ENCODE data around the gene MTUS2.
"Not testable (repeated sequence)": the region's sequence is repeated elsewhere in the genome, so short reads cannot be mapped to it uniquely, and the experiment has no call there.

MTUS2 gene

DNA sequence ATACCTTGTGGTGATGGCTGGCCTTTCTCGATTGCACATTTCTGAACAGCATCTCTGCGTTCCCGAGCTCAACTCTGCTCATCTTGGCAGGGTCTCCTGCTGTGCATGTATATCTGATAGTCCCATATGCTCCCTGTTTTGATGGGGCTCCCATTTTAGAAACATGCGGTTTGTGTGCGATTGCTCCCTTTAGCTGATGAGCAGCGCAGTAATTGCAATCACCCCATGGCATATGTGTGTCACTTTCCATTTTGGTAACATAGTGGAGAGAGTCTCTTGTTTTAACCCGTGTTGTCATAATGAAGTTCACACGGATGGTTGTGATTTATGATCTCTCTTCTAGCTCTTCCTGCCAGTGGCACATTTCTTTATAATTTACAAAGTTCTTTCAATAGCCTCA lies 144.7 kb downstream of the MTUS2 start:
- no peak for DNase-seq

GRCh38 chr13:28967029-28967915 lies 147.1 kb downstream of the MTUS2 start:
- no peak for DNase-seq

- DNase-seq = no peak
These were observed 156.1 kb downstream of the MTUS2 start for GRCh38 chr13:28976195-28976594.

DNA sequence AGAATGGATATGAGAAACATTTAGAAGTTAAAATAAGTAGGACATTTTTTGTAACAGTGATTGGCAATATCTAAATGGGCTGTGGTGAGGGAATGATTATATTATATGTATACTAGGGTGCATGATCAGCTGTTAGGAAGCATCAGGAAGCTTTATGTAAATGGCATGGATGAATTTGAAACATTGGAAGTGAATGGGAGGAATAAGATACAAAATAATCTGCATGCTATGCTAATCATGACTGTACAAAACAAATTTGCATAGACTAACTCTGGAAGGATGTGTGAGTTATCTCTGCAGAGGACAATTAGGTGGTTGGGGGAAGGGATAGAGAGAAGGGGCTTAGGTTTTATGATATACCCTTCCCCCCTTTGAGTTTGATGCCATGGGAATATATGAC lies 156.5 kb downstream of the MTUS2 start:
- DNase-seq = no peak

- DNase-seq = no peak
These were observed 158.4 kb downstream of the MTUS2 start for GRCh38 chr13:28978574-28978973.

DNA sequence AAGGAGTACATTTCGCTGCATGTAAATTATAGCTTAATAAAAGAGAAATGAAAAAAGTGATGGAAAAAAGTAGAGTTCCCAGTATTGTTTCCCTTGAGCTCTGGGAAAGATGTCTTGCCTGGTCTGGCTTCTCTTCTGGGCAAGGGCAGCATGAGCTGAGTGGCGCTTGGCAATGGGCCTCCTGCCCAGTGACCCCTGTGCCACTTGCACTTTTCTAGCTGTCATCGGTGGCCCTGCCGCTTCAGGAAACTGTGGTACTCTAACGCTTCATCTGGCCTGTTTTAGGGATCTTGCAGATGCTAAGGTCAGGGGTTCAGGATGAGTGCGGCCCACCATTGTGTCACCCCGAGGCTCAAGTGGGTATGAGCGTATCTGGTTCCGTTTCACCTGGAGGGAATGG lies 161.4 kb downstream of the MTUS2 start:
- no peak for DNase-seq

GRCh38 chr13:28983641-28984040 lies 163.5 kb downstream of the MTUS2 start:
- no peak for DNase-seq

DNA sequence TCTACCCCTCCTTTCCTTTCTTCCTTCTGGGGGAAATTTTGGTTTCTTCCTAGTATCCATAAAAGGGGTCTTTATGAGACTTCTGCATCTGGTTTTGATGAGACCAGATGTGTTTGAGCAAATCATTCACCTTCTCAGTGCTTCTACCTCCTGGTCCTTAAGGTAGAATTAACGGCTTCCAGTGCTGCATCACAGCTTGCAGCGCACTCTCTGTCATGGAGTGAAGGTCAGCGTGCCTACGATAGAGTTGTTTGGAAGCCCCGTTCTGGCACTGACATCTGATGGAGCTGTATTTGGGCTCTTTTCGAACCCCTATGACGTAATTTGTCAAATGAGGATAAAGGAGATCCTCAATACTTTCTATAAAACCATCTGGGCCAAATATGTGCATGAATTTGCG lies 164.2 kb downstream of the MTUS2 start:
- no peak for DNase-seq

GRCh38 chr13:28984825-28985224 lies 164.7 kb downstream of the MTUS2 start:
- no peak for DNase-seq

- not testable (repeated sequence) for DNase-seq
These were observed 170.2 kb downstream of the MTUS2 start for GRCh38 chr13:28990378-28990777.

DNA sequence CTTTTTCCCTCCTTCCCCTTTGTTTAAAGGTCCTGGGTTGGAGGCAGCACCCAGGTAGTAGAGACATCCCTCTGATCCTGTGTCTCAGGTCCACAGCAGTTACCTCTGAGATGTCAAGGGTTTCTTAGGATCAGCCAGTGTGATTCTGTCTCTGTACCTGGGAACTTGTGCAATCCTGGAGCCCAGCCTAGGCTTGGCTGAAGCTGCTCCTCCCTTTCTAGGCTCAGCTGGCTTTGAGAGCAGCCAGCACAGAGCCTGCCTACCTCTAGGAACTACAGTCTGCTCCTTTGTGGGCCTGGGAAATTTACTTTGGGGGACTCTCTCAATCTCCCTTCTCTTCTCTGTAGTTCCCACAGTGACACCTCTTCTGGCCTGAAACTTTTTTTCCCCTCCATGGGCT lies 171.6 kb downstream of the MTUS2 start:
- DNase-seq = no peak

DNA sequence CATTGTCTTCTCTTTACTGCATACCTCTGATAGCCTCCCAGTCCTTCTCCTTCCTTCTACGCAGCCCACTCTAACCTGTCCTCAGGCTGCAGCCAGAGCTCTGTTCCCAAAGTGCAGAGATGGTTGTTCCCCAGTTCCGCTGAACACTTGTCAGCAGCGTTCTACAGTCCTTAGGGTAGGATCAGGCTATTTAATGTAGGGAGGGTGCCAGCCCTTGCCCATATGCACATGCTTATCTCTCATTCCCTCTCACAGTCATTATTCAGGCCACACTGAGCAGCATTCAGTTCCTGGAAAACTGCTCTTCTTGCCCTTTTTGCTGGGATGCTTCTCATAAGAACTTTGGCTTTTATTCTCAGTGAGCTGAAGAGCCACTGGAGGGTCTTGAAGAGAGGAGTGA lies 180.7 kb downstream of the MTUS2 start:
- DNase-seq = no peak

GRCh38 chr13:29005035-29005762 lies 185.1 kb downstream of the MTUS2 start:
- DNase-seq = no peak

DNA sequence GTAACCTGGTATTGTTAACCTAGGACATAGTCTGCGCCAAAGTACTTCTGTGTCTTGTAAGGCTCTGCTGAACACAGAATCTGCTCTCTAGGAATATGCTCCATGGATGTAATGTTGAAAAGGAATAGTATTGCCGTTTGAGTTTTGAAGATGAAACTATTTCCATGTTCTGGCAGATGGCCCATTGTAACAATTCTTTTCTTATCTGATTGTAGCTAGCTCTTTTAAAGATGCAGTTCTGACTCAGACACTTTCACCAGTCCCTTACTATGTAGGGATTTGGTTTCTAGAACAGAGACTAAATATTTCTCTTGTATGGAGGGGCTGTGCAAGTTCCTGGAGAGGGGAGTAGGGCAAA lies 185.6 kb downstream of the MTUS2 start:
- DNase-seq = no peak

DNA sequence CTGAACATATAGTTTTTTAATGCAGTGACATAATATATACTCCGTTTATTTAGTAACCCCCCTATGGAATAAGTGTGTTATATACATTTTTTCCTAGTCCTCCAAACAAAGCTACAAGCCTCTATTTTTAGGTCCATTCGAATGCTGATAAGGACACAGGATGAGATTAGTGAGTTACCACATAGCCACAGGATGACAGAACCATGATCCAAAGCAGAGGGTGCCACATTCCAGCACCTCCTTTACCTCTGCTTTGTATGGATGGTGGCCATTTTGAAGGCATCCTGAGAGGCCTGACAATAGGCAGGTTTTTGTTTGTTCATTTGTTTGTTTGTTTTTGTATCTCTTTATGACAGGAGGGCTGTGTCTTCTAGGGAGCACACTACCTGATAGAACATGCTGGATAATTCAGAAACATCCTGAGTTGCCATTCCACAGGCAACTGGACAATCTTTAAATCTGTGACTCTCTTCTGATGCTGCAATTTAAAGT lies 186.3 kb downstream of the MTUS2 start:
- DNase-seq = no peak

- DNase-seq = no peak
These were observed 188.2 kb downstream of the MTUS2 start for GRCh38 chr13:29008296-29008695.

DNA sequence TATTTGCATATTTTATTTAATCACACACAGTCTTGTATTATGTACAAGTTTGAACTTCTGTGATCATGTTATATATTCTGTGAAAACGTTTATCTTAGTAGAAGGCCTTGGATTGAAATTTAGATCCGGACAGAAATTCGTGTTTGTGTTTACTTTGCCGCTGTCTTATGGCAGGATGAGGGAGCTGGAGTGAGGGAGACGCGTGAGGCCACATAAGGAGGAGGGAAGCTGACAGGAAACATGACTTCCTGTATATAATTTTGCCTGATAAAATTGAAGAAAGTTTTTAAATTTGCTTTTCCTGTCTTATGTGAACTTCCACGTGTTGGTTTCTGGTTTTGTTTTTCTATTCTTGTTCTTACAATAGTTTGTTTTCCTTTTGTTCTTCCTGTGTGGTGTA lies 200.2 kb downstream of the MTUS2 start:
- DNase-seq = no peak

DNA sequence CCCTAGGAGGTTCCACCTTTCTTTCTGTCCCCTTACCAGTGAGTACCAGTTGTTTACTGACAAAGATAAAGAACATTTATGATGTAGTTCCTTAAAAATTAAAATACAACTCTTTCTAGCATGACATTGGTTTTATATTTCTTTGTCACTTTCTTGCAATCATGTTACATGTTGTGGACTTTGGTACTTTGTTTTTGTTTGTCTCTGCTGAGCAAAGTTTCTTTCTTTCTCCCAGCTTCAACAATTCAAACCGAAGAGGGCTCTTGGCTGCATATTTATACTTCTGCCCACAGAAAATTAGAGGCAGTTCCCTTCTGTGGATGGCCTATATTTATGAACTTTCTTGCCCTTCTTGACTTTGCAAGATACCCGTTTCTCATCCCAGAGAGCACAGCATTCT lies 201.2 kb downstream of the MTUS2 start:
- DNase-seq = no peak

DNA sequence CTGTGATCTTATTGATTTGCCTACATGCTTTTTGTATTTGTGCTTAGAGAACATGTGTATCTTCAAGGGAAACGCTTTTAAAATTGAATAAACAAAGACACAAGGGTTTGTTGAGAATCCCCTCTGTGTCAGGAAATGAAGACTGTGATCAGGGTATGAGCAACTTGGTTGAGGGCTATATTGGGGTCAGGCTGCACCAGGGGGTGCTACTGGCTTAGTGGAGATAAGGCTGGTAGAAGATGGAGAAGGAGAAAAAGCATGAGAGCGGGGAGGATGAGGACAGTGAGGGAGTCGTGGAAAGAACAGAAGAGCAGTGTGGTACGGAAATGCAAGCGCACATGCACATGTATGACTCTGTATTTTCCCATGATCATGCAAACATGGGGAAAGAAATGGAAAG lies 201.6 kb downstream of the MTUS2 start:
- DNase-seq = no peak

DNA sequence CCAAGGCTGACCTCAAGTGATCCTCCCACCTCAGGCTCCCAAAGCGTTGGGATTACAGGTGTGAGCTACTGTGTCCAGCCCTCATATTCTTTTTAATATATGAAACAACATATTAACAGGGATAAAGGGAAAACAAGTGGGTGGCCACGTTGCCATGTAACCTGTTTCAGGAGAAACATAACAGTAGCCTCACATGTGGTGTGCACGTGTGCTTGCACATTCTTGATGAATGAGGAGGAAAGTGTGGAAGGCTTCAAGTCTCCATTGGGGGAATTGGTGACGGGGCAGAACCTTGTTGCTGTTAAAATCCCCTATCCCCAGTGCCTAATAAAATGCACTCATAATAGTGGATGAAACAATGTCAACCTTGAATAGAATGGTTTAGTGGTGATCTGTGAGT lies 202.3 kb downstream of the MTUS2 start:
- no peak for DNase-seq

GRCh38 chr13:29022968-29023367 lies 202.8 kb downstream of the MTUS2 start:
- DNase-seq = no peak

GRCh38 chr13:29024783-29025182 lies 204.6 kb downstream of the MTUS2 start:
- DNase-seq = no peak

DNA sequence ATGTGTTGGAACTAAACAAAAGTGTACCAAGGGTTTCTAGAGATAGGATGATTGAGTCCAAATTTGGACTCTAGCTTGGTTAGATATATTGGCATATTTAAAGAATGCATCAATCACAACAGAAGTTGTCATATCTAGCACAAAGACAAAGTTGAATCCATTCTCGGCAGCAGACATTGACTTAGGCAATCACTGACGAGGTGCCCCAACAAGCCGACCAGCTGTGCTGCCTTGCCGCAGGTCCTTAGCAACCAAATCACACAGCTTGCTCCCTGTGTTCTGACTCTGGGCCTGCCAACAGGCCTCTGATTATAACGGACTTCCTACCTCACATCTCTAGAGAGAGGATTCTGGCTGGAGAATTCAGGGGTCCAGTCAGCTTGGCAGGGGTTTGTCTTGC lies 208.7 kb downstream of the MTUS2 start:
- no peak for DNase-seq

- no peak for DNase-seq
These were observed 218.6 kb downstream of the MTUS2 start for GRCh38 chr13:29038700-29039099.

All from NCI-H526 treated with DMSO at 0.1 percent for 48 hours (cell line).